AML-193 (cell line): ENCODE results near the gene SDCCAG8.

Source experiments
- DNase-seq, 2 experiments: peaks; one replicate each; lab custom pipeline; 2025; lab: John Stamatoyannopoulos, UW

Gene SDCCAG8

DNA sequence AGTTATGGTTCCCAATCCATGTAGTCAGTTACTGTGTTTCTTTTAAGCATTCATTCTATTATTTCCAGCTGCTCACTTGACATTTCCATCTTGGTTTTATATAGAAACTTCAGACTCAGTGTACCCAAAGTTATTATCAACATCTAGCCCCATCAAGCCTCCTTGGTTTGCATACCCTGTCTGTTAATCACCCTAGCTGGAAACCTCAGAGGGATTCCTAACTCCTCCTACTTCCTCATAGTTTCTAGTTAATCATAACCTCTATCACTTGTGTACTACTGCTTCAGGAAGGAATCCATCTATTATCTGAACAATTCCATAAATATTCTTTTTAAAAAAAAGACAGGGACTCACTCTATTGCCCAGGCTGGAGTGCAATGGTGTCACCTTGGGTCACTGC lies 293.3 kb downstream of the SDCCAG8 start:
- no peak for DNase-seq
